ENCODE data around the gene PRIM1.
"Not testable (repeated sequence)": the region's sequence is repeated elsewhere in the genome, so short reads cannot be mapped to it uniquely, and the experiment has no call there.

The PRIM1 gene

DNA sequence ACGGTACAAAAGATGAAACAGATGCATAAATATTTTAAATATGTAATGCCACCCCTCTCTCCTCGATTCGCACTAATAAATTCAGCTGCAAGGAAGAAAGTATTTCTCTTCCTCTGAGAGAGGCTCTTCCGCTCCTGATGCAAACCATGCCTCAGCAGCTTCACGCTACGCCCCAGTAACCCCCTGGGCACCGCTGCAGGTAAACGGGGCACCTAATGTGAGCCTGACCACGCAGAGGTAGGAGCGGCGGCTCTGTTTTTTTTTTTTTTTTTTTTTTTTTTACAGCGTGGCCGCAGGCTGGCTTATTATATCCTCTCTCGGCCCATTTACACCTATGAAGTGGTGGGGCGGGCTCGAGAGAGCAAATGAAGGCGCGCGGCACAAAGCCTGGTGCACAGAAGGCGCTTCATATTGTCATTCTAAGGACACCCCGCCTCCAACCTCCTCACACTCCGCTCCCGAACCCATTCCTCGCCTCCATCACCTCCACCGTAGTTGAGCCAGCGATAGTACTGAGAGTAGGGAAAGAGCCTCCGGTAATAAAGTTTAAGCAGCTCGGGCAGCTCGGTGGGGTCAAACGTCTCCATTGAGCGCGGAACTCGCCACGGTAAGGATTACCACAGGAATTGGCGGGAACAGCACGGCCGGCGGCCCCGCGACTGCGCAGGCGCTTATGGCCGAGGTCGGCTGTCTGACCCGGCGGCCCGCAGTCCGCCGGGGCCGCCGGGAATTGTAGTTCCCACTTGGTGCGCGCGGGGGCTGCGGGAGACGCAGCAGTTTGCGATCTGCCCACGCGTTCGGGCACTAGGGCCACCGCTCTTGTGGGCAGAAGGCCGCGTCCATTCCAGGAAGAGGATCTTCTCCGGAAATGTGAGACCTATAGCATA is at the start of gene PRIM1:
Gene PRIM1, minus strand, starts transcription at position 612 of the 887 bp plus-strand sequence. Its CDS starts 25 bp downstream, at position 587.
- peak; percentile 81 for DNase-seq (ENCODE audit: low spot score)

DNA sequence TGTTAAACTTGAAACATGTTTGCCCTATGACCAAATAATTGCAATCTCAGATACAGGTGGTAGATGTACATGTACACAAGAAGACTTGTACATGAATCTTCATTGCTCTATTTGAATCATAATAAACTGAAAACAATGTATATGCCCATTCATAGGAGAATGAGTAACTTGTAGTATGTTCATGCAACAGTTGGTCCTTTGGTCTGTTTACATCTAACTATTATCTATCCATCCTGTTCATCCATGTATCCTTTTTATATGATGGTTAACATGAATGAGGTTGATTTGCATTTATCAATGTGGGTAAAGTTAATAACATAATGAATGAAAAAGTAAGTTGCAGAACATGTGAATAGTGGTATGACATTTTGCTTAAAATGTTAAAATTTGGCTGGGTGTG is 48.1 kb upstream of the PRIM1 start:
- no peak for DNase-seq (ENCODE audit: low spot score)

DNA sequence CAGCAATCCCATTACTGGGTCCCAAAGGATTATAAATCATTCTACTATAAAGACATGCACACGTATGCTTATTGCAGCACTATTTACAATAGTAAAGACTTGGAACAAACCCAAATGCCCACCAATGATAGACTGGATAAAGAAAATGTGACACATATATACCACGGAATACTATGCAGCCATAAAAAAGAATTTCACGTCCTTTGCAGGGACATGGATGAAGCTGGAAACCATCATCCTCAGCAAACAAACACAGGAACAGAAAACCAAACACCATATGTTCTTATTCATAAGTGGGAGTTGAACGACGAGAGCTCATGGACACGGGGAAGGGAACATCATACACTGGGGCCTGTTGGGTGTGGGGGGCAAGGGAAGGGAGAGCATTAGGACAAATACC is 47.2 kb upstream of the PRIM1 start:
- DNase-seq (ENCODE audit: low spot score): not testable (repeated sequence)

DNA sequence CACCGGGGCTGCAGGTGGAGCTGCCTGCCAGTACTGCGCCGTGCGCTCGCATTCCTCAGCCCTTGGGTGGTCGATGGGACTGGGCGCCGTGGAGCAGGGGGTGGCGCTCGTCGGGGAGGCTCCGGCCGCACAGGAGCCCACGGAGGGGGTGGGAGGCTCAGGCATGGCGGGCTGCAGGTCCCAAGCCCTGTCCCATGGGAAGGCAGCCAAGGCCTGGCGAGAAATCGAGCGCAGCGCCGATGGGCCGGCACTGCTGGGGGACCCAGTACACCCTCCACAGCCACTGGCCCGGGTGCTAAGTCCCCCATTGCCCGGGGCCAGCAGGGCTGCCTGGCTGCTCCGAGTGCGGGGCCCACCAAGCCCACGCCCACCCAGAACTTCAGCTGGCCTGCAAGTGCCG is 43.7 kb upstream of the PRIM1 start:
- not testable (repeated sequence) for DNase-seq (ENCODE audit: low spot score)

DNA sequence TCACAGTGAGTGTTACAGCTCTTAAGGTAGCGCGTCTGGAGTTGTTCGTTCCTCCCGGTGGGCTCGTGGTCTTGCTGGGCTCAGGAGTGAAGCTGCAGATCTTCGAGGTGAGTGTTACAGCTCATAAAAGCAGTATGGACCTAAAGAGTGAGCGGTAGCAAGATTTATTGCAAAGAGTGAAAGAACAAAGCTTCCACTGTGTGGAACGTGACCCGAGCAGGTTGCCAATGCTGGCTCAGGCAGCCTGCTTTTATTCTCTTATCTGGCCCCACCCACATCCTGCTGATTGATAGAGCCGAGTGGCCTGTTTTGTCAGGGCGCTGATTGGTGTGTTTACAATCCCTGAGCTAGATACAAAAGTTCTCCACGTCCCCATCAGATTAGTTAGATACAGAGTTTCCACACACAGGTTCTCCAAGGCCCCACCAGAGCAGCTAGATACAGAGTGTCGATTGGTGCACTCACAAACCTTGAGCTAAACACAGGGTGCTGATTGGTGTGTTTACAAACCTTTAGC is 43.0 kb upstream of the PRIM1 start:
- not testable (repeated sequence) for DNase-seq (ENCODE audit: low spot score)

DNA sequence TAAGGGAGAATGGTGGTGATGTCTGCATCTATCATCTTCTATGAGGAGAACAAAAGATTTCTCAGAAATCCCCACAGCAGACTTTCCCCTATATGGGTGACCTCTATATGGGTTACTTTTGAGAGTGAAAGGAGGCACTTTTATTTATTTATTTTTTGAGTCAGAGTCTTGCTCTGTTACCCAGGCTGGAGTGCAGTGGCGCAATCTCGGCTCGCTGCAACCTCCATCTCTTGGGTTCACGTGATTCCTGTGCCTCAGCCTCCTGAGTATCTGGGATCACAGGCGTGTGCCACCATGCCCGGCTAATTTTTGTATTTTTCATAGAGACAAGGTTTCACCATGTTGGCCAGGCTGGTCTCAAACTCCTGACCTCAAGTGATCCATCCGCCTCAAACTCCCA is 41.0 kb upstream of the PRIM1 start:
- not testable (repeated sequence) for DNase-seq (ENCODE audit: low spot score)

DNA sequence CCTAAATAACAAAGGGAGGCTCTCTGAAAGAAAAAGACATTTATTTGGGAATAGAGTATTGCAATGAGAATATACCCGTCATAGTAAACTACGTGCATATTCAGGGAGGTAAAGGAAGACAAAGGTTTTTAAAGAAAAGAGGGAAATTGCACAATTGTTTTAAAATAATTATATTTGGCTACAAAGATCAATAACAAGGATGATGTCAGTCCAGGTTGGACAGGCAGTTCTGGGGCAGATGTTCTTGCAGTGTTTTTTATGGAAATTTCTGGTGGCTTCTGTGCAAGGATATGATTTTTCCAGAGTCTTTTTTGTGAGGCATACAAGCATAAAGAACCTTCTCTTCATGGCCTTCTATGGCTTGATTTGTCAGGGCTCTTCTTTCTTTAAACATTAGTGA is 40.6 kb upstream of the PRIM1 start:
- no peak for DNase-seq (ENCODE audit: low spot score)

DNA sequence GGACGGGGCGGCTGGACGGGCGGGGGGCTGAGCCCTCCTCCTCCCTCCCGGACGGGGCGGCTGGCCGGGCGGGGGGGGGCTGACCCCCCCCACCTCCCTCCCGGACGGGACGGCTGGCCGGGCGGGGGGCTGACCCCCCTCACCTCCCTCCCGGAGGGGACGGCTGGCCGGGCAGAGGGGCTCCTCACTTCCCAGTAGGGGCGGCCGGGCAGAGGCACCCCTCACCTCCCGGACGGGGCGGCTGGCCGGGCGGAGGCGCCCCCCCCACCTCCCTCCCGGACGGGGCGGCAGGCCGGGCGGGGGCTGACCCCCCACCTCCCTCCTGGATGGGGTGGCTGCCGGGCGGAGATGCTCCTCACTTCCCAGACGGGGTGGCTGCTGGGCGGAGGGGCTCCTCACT is 37.3 kb upstream of the PRIM1 start:
- DNase-seq (ENCODE audit: low spot score): not testable (repeated sequence)

DNA sequence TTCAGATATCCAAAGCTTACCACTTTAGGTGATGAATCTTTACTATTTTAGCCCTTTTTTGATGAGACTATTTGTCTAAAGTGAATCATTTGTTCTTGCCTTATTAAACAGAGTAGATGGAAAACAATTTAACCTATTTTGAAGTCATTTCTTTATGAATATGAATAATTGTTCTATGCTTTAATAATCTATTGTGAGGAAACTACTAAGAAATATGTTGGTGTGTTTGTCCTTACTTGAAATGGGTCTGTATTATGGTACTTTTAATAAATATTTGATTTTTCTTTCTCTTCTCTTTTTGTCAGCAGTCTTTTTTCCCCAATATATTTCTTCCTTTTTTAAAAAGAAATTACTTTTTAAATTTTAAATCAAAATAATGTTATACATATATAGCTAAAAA is 35.4 kb upstream of the PRIM1 start:
- DNase-seq (ENCODE audit: low spot score): no peak

DNA sequence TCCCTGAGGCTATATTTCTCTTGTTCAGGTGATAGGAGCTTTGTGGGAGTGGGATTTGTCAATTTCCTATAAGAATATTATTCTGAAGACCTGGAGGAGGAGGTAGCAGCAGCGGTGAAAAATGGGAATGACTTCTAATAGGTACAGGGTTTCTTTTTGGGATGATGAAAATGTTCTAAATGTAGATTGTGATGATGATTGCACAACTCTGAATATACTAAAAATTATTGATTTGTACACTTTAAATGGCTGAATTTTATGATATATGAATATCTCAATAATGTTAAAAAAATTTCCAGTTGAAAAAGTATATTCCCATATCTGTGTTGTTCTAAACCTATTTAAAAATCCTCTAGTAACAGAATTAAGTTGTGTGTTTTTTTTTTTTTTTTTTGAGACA is 33.8 kb upstream of the PRIM1 start:
- no peak for DNase-seq (ENCODE audit: low spot score)

DNA sequence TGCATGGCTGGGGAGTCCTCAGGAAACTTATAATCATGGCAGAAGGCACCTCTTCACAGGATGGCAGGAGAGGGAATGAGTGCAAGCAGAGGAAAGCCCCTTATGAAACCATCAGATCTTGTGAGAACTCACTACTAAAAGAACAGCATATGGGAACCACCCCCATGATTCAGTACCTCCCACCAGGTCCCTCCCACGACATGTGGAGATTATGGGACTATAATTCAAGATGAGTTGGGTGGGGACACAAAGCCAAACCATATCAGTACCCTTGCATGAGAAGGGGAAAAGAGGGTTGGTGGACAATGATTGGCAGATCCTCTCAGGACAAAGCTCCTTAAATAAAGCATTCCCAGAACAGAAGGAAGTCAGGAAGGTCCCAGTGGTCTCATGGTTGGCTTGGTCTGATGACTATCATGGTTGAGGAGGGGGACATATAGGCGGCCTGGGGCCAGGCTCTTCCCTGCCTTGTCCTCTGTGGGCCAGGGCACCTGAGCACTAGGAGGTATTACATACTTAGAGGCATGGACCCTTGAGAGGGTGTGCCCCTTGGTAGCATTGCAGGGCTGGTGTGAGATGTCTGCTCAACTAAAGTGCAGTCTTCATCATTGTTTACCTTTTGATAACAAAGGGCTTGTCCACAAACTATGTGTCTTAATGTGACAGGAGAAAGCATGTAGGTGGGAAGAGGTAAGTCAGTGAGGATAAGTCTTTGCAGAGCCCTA is 33.2 kb upstream of the PRIM1 start:
- no peak for DNase-seq (ENCODE audit: low spot score)

DNA sequence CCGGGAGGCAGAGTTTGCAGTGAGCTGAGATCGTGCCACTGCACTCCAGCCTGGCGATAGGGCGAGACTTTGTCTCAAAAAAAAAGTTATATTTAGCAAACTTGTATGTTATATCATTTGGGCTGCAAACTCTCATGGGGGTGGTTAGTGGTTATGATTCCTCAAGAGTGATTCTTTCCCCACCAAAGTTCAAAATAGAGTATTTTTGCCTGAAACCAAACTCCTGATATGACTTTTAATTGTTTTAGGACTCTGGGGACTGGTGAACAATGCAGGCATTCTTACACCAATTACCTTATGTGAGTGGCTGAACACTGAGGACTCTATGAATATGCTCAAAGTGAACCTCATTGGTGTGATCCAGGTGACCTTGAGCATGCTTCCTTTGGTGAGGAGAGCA is 29.6 kb upstream of the PRIM1 start:
- DNase-seq (ENCODE audit: low spot score): no peak

DNA sequence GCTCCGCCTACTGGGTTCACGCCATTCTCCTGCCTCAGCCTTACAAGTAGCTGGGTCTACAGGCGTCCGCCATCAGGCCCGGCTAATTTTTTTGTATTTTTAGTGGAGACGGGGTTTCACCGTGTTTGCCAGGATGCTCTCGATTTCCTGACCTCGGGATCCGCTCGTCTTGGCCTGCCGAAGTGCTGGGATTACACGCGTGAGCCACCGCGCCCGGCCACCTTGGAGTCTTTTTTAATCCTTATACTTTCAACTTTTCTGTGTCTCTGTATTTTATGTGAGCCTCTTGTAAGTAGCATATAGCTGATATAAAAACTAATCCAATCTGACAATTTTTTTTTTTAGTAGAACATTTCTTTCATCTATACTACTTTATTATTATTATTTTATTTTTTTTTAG is 26.6 kb upstream of the PRIM1 start:
- DNase-seq (ENCODE audit: low spot score): no peak

DNA sequence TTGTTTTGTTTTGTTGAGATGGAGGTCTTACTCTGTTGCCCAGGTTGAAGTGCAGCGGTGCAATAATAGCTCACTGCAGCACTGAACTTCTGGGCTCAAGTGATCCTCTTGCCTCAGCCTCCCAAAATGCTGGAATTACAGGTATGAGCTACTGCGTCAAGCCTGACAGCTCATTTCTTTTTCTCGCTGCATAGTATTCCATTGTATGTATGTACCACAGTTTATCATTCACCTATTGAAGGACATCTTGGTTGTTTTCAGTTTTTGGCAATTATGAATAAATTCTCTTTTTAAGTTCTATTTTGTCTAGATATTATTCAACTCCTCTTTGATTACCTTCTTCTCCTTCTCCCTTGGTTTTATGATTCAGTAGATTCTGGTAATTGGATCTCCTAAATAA is 24.5 kb upstream of the PRIM1 start:
- DNase-seq (ENCODE audit: low spot score): no peak

DNA sequence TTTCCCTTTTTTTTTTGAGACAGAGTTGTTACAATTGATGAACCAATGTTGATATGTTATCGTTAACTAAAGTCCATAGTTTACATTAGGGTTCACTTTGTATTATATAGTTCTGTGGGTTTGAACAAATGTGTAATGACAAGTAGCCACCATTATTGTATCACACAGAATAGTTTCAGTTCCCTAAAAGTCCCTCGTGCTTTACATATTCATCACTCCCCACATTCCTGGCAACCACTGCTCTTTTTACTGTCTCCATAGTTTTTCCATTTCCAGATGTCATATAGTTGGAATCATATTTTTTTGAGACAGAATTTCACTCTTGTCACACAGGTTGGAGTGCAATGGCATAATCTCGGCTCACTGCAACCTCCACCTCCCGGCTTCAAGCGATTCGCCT is 23.5 kb upstream of the PRIM1 start:
- no peak for DNase-seq (ENCODE audit: low spot score)

DNA sequence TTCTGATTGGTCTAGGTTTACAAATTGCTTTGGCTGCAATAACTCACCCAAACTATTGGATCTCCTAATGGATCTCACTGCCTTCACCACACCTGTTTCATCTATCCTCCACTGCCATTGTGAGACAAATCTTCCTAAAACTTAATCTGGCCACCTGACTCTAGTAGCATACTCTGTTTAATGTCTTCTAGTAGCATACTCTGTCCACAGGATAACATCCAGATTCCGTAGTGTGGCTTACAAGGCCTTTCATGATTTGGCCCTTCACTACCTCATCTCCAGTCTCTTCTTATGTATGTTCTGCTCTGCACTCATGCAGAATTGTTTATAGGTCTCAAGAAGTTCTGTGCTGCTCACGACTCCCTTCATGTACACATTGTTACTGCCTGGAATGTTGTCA is 21.0 kb upstream of the PRIM1 start:
- DNase-seq (ENCODE audit: low spot score): no peak

DNA sequence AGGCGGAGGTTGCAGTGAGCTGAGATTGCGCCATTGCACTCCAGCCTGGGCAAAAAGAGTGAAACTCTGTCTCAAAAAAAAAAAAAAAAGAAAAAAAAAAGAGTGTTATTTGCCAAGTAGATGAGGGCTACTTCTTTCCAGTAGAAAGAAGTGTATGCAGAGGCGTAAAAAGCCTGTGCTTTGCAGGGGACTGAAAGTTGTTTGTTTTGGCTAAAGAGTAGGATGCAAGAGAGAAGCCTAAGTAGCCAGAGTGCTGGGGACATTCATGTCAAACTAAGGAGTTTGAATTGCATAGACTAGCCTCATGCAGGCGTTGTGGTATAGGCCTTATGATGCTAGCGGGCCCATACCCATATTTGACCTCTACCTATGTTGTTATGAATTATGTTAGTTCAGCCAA is 20.5 kb upstream of the PRIM1 start:
- DNase-seq (ENCODE audit: low spot score): no peak

DNA sequence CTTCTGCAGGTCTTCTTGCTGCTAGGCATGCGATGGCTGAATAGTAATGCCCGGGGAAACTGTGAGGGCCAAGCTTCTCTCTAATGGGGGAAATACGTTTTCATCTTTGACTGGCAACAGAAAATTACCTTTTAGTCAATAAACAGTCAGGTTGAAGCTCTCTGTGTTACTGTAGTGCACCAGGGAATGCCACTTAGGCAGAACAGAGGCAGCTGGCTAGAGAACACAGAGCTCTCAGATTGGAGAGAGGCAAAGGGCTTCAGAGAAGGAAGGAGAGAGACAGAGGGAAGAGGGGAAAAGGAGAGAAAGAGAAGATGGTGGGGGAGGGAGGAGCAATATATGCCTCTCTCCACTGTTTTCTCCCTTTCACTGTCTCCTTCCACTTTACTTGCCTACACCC is 17.7 kb upstream of the PRIM1 start:
- no peak for DNase-seq (ENCODE audit: low spot score)

DNA sequence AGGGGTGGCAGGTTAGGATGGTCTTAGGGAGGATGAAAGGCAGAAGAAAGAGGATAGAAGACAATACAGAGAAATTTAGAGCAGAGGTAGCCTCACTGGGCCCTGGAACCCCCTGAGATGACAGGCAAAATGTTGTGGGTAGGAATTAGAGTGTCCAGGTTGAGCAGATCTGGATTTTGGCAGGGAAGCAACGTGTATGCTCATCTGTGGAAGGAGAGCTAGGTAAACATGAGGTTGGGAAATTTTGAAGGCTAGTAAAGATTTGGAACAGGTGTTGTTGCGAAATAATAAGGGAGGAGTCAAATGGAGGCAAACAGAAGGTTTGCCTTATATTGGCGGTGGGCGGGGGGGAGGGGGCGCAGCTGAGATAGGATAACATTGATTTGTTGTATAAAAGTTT is 16.3 kb upstream of the PRIM1 start:
- no peak for DNase-seq (ENCODE audit: low spot score)

DNA sequence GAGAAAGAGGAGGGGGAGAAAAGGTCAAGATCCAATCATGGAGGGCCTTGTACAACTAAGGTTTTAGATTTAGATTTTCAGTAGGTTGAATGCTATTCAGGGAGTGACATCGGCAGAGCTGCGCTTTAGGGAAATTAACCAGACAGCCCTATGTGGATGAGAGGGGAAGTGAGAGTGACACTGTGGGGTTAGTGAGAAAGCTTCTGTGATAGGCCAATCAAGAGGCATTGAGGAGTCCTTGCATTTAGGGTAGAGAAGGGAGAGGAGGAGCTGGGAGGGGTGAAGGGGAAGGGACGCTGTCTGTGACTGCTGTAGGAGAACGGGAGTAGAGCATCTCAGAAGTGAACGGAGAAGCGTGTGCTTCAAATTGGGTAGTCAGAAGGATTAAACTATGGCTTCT is 14.4 kb upstream of the PRIM1 start:
- DNase-seq (ENCODE audit: low spot score): no peak

DNA sequence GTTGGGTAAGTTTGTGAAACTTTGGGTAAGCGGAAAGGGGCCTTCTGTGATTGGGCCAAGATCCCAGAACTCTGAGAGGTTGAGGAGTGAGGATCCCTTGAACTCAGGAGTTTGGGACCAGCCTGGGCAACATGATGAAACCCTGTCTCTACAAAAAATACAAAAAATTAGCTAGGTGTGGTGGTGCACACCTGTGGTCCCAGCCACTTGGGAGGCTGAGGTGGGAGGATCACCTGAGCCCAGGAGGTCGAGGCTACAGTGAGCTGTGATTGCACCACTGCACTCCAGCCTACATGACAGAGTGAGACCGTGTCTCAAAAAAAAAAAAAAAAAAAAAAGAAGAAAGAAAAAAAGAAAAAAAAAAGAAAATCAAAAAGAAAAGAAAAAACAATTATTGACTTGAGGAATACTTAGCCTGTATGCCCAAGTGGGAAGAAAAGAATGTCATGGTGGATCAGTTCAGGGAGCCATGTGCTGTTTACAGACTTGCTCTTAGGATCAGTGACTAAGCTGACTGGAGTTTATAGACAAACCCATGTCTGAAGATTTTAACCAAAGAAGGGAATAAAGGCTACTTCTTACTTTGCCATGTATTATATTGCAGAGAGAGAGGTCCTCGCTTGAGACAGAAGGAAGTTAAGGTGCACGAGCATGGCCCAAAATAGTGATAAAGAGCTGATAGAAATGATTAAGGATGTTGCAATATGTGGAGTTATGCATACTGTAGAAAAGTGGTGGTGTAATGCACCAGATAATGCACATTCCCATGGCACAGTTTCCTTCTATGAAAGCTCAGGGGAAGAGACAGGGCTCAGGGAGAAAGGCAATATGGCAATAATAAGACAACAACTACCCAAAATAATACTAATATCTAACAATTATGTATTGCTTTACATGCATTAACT is 11.9 kb upstream of the PRIM1 start:
- DNase-seq (ENCODE audit: low spot score): no peak

DNA sequence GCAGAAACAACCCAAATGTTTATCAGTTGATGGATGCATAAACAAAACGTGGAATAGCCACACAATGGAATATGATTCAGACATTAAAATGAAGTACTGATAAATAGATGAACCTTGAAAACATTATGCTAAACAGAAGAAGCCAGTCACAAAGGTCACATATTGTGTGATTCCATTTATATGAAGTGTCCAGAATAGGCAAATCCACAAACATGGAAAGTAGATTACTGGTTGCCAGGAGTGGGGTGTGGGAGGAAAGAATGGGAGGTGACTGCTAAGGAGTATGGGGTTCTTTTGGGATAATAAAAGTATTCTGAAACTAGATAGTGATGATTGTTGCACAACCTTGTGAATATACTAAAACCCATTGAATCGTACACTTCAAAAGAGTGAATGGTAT is 9.7 kb upstream of the PRIM1 start:
- DNase-seq (ENCODE audit: low spot score): no peak

Measured in CD4-positive, alpha-beta T cell treated with Interleukin-15 for 4 hours (primary cell).